ENCODE results near the gene HTRA3.

- TF ChIP-seq ATF3 (IDR thresholded peaks at IDR 0.05; ENCODE audit: insufficient read depth, low read depth, low read length) (no peak), PHF8 (conservative IDR thresholded peaks at IDR 0.05; ENCODE audit: low read depth, low read length) (no peak), CTCF (IDR thresholded peaks at IDR 0.05; ENCODE audit: control extremely low read depth in 1 of 3, insufficient read depth in 1 of 3, low read depth in 1 of 3, low read length in 3 of 3) (no peak), CREB1 (IDR thresholded peaks at IDR 0.05) (no peak), TBP (IDR thresholded peaks at IDR 0.05; ENCODE audit: low read depth, low read length) (no peak), EP300 (IDR thresholded peaks at IDR 0.05; ENCODE audit: borderline replicate concordance in 1 of 2, low read depth in 2 of 2, low read length in 2 of 2) (no peak), HDAC6 (IDR thresholded peaks at IDR 0.05; ENCODE audit: low read depth, low read length) (no peak), RNF2 (IDR thresholded peaks at IDR 0.05; ENCODE audit: borderline replicate concordance, low read depth, low read length, missing control alignments, poor library complexity, severe bottlenecking) (no peak), POLR2AphosphoS5 (IDR thresholded peaks at IDR 0.05; ENCODE audit: low read depth, low read length) (no peak), TAF1 (IDR thresholded peaks at IDR 0.05; ENCODE audit: low read depth, low read length) (no peak)
Observed at GRCh38 chr4:8334786-8335460, 65.4 kb downstream of the HTRA3 start.

Measured in H1 (cell line).